Neural crest cell (in vitro differentiated cells): ENCODE measurements around the gene CD164. TPM values are rescaled to one million over a fixed set of nuclear protein-coding genes. Genes with fewer than 3 reads are reported as not detected.

Experiments used
- DNase-seq: peaks from one replicate; pipeline ENCODE4 v3.0.0; 2021; ENCODE audit warnings: low read depth, mixed read lengths, low spot score
- H3K27ac Mint-ChIP-seq: one replicate; pipeline ENCODE4 v1.8.0; 2021; ENCODE audit warnings: mild to moderate bottlenecking, mixed read lengths; ENCODE audit not compliant: unreplicated experiment
- H3K27me3 Mint-ChIP-seq: 2 replicates; pipeline ENCODE4 v1.8.0; 2021; ENCODE audit warnings: low read depth, mild to moderate bottlenecking, mixed read lengths
- H3K36me3 Mint-ChIP-seq: 2 replicates; pipeline ENCODE4 v1.8.0; 2021; ENCODE audit warnings: low read depth, mild to moderate bottlenecking, mixed read lengths
- H3K4me1 Mint-ChIP-seq: 2 replicates; pipeline ENCODE4 v1.8.0; 2021; ENCODE audit warnings: mixed read lengths
- H3K4me3 Mint-ChIP-seq: one replicate; pipeline ENCODE4 v1.8.0; 2021; ENCODE audit warnings: mild to moderate bottlenecking, mixed read lengths
- H3K9me3 Mint-ChIP-seq: 2 replicates; pipeline ENCODE4 v1.8.0; 2021; ENCODE audit warnings: mixed read lengths
- CTCF ChIP-seq: fragments of 200-600 bp; sonication (generic); conservative IDR thresholded peaks from 2 replicates; pipeline ENCODE4 v1.5.0; 2021; ENCODE audit warnings: antibody characterized with exemption, mild to moderate bottlenecking
- long read RNA-seq: library from polyadenylated mRNA; unstranded; transcript quantifications from one replicate; pipeline ENCODE4 v2.0.0, GENCODE V29; 2020
- total RNA-seq: library from RNA; stranded (reverse); gene quantifications from 2 replicates; pipeline ENCODE4 v1.2.1, GENCODE V29; 2021

The CD164 gene
- 73.1 and 81.6 TPM in 2 replicates for total RNA-seq
- long read RNA-seq, transcript CD164-202 (6 exons, 3,365 nt): major isoform, 186 of 215 reads
- long read RNA-seq, transcript CD164-203 (5 exons, 2,936 nt): minor isoform, 13 of 215 reads
- long read RNA-seq, partial matches to known transcripts: 1 of 215 reads
- long read RNA-seq, other reads (novel, unspliced or antisense): 13 of 215 reads

- peaks cover 3% of the 10 kb centered on the region for H3K36me3 Mint-ChIP-seq
- H3K4me3 Mint-ChIP-seq: peak within 1 kb of the TSS; percentile 96
- peaks cover 10% of the 10 kb centered on the region for H3K27me3 Mint-ChIP-seq
- TF ChIP-seq CTCF: no peak
- H3K27ac Mint-ChIP-seq: peak within 1 kb of the TSS; percentile 100
- no peaks in the 10 kb centered on the region for H3K9me3 Mint-ChIP-seq
- DNase-seq: peak; percentile 92
- peaks cover 39% of the 10 kb centered on the region for H3K4me1 Mint-ChIP-seq
Observed at GRCh38 chr6:109381747-109382575, at the start of gene CD164. Gene CD164 (minus strand): TSS chr6:109382467. CDS start chr6:109382378, 89 bp downstream.

DNA sequence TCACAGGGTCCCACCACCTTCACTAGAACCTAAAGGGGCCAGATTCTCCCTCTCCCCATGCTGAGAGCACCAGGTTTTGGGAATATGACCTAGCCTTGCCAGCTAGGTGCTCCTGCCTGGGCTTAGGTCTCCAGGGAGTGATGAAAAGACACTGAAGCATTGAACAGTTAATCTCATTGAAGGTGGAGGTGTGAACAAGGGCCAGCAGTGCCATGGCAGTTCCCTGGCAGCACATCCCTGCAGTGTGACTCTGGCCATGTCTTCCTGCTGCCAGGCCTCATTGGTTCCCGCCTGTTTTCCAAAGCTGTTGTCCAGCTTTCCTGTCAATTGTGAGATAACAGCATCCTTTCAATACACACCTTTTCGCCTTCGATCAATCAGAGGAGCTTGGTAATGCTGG, 47.2 kb upstream of the CD164 start:
- Mint-ChIP-seq H3K9me3 (no peaks in the 10 kb centered on the region), H3K4me1 (no peaks in the 10 kb centered on the region), H3K27ac (no peak overlapping the region), H3K4me3 (no peak overlapping the region), H3K36me3 (no peaks in the 10 kb centered on the region), H3K27me3 (no peaks in the 10 kb centered on the region)
- no peak for DNase-seq
- TF ChIP-seq CTCF: no peak

DNA sequence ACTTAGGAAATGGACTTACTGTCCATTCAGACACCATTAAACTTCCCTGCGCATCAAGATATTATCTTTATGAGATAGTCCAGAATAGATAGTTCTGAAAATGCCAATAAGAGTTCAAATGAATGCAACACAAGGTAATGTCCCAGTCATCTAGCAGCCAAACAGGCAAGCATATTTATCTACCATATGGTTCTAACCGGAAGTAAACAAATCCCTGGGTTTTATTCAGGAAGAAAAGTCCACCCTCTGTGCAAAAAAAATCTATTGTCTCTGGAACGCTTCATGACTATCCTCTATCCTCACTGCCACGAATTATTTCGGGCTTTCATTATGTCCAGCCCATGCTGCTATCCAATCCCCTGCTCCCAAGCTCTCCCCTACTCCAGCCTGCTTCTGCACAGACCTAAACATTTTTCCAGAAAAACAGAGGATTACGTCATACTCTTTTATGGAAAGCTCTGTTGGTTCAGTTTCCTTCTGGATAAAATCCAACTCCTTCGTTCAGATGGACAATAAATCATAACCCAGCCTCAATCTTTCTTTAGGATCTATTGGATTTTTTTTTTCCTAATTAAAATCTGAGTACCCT, 46.7 kb upstream of the CD164 start:
- Mint-ChIP-seq H3K9me3 (no peaks in the 10 kb centered on the region), H3K4me3 (no peak overlapping the region), H3K36me3 (no peaks in the 10 kb centered on the region), H3K27me3 (no peaks in the 10 kb centered on the region), H3K4me1 (no peaks in the 10 kb centered on the region), H3K27ac (no peak overlapping the region)
- no peak for DNase-seq
- TF ChIP-seq CTCF: no peak

GRCh38 chr6:109424946-109425345, 42.7 kb upstream of the CD164 start:
- Mint-ChIP-seq H3K4me1 (no peaks in the 10 kb centered on the region), H3K27ac (no peak overlapping the region), H3K27me3 (no peaks in the 10 kb centered on the region), H3K36me3 (no peaks in the 10 kb centered on the region), H3K4me3 (no peak overlapping the region), H3K9me3 (no peaks in the 10 kb centered on the region)
- TF ChIP-seq CTCF: no peak
- no peak for DNase-seq

DNA sequence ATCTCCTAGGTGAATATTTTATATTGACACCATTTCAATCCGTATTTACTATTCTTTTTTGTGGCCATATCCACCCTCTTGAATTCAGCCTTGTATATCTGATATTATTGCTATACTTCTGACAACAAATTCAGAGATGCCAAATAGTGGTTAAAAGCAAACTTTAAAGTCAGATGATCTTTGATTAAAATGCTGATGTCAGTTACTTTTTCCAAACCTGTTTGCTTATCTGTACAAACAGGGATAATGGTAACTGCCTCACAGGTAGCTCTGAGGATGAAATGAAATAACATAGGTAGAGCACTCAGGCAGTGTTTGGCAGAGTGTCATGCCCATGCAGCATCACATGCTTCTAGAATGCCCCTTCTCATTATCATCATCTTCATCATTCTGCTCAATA, 38.9 kb upstream of the CD164 start:
- H3K4me1 Mint-ChIP-seq: no peaks in the 10 kb centered on the region
- no peak overlapping the region for H3K4me3 Mint-ChIP-seq
- H3K36me3 Mint-ChIP-seq: no peaks in the 10 kb centered on the region
- H3K9me3 Mint-ChIP-seq: no peaks in the 10 kb centered on the region
- no peak for TF ChIP-seq CTCF
- H3K27ac Mint-ChIP-seq: no peak overlapping the region
- no peaks in the 10 kb centered on the region for H3K27me3 Mint-ChIP-seq
- no peak for DNase-seq
